GM19438 (cell line): ENCODE results near the gene TCAP.
"Not testable (repeated sequence)": the region's sequence is repeated elsewhere in the genome, so short reads cannot be mapped to it uniquely, and the experiment has no call there.

Source experiments
- ATAC-seq: cut with Tn5 transposase; IDR thresholded peaks from one replicate; pipeline ENCODE4 v1.9.1; 2021; ENCODE audit warnings: low read depth; ENCODE audit not compliant: unreplicated experiment

The TCAP gene

GRCh38 chr17:39677542-39678339, 12.6 kb downstream of the TCAP start:
- no peak for ATAC-seq

DNA sequence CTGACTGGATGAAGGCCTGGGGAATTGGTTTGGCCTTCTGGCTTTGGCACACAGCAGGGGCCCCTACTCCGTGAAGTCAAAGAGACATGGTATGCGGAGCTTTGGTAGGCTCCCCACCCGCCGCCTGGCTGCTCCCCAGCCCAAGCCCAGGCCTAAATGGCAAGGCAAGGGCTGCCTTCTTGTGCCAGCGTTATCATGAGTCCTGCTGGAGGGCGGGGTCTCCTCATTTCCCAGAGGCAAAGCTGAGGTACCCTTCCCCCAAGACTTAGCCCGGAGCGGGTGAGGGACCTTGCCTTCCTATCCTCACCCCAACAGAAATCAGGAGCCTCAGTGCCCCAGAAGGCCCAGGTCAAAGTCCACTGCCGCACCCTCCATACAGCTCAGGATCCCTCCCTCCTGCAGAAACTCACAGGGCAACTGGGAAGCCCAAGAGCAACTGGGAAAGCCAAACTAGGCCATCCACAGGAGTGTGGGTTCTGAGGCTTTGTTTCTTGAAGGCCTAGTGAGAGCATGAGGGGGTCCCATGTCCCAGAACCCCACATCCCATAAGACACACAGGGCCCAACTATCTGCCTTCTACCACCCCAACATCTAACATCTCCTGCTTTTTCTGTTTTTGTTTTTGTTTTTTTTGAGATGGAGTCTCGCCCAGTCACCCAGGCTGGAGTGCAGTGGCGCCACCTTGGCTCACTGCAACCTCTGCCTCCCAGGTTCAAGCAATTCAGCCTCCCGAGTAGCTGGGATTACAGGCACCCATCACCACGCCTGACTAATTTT, 13.4 kb downstream of the TCAP start:
- ATAC-seq: no peak

- no peak for ATAC-seq
These were observed 14.5 kb downstream of the TCAP start for GRCh38 chr17:39679521-39680192.

GRCh38 chr17:39683295-39683939, 18.3 kb downstream of the TCAP start:
- no peak for ATAC-seq

- ATAC-seq: no peak
These were observed 19.4 kb downstream of the TCAP start for GRCh38 chr17:39684369-39685192.

- ATAC-seq: no peak
These were observed 22.0 kb downstream of the TCAP start for GRCh38 chr17:39687101-39687545.

DNA sequence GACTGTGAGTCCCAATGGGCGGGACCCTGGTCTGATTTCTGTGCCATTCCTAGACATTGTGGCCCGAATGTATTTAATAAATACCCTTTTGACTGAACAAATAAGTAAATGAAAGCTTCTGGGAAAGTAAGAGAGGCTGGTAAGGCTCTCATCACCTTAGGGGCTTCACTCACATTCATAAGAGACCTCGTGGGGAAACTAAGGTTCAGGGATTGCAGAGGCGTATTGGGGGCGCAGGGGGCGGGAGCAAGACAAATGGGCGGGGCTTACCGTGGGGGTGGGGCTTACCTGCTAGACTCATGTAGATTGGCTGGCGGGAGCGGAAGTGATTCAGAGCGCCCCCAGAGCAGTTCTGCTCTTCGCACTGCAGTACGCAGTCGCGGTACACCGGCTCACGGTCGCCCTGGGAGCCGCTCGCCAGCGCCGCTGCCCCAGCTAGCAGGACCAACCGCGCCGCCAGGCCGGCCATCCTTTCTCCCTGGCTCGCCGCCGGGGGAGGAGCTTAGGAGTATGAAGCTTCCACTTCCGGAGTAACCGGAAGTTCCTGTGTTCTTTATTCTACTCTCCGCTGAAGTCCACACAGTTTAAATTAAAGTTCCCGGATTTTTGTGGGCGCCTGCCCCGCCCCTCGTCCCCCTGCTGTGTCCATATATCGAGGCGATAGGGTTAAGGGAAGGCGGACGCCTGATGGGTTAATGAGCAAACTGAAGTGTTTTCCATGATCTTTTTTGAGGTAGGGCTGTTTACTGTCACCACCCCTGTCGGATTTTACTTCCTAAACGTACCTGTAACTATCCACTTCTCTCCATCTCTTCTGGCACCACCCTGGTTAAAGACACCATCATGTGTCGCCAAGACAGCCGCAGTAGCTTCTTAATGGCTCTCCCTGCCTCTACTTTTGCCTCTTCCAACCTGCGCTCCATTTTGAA, 22.7 kb downstream of the TCAP start, which contains the start of gene PGAP3:
PGAP3 (minus strand) TSS at position 512 of the 929 bp plus-strand sequence; CDS start at position 469, 43 bp downstream.
- ATAC-seq: peak; percentile 83

DNA sequence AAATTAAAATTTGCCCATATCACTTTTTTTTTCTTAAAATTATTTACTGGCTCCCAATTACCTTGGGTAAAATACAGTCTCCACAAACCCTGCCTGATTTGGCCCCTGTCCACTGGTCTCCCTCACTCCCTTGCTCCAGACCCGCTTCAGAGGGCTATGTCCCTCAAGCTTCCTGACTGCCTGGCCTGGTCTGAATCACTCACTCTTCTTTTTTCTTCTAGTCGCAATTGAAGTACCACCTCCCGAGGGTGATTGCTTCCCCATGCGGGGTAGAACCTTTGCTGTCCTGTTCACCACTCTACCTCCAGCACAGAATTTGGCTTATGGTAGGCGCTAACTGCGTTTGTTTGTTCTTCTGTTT, 23.3 kb downstream of the TCAP start:
- no peak for ATAC-seq

DNA sequence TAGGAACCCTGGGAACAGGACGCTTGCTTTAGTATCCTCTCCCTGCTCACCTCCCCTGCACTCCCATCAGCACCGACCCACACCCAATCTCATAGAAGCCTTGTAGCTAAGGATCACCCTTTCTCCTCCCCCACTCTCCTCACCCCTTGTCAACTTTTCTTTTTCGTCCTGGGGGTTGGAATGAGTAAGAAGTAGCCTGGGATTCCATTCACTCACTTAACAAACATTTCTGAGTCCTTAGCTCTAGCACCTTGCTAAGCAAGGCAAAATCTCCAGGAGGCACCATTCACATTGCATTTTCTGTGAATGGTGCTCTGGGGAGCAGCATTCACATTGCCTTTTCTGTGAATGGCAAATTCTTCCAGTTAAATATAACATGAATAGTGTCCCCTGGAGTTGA, 23.8 kb downstream of the TCAP start:
- no peak for ATAC-seq

DNA sequence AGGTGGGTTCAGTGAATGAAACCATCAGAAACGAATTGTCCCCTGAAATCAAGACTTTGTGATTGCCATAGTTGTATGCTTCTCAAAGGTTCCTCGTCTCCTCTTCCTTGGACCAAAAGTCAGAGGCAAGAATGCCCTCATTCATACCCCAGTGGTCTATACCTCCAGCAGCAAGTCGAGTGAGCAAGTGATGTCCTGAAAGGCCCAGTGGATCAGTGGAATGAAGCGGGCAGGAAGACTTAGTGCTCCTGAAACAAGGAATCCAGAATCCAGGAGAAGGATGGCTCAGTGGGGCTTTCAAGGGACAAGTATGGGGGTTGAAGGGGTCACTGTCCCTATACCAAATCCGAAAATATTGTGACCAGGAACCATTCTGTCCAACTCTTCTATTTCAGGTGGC, 29.4 kb downstream of the TCAP start:
- ATAC-seq: no peak

DNA sequence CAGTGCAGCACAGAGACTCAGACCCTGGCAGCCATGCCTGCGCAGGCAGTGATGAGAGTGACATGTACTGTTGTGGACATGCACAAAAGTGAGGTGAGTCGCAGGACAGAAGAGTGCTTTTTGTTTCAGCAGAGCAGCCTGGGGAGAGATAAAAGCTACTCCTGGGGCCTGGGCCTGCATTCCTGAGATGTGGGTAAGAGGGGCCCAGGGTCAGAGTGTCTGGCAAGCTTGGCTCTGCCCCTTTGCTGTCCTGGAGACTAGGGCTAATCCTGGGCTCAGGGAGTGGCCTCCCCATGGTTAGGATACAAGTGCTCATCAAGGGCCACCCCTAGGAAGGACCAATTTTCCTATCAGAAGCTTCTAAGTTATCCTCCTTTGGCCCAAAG, 29.9 kb downstream of the TCAP start:
- no peak for ATAC-seq

DNA sequence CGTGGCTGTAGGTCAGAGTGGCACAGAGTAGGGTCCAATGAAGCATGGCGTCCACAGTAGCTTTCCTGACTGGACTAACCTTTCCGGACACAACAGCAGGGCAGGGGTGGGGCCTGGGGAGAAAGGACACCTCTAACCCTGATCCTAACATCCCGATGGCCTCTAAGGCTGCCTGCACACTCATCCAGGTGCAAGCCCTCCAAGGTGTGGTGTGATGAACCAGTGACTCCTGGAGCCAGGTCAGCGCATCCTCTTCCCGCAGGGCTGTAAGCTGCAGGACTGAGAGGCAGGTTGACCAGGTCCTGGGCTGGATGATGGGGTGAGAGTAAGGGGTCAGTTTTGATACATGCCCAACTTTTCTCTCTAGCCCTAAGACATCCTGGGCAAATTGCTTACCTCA, 31.6 kb downstream of the TCAP start:
- ATAC-seq: no peak

DNA sequence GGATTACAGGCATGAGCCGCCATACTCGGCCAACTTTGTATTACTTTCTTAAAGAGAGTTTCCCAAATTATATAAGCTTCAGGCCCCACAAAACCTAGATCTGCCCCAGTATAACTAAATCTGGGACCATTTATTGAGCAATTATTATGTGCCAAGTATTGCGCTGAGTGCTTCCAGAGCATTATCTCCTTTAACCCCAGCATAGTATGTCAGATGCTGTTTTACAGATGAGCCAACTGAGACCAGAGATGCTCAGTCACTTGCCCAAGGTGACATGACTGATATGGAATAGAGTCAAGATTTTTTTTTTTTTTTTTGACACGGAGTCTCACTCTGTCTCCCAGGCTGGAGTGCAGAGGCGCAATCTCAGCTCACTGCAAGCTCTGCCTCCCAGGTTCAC, 32.8 kb downstream of the TCAP start:
- ATAC-seq: no peak

DNA sequence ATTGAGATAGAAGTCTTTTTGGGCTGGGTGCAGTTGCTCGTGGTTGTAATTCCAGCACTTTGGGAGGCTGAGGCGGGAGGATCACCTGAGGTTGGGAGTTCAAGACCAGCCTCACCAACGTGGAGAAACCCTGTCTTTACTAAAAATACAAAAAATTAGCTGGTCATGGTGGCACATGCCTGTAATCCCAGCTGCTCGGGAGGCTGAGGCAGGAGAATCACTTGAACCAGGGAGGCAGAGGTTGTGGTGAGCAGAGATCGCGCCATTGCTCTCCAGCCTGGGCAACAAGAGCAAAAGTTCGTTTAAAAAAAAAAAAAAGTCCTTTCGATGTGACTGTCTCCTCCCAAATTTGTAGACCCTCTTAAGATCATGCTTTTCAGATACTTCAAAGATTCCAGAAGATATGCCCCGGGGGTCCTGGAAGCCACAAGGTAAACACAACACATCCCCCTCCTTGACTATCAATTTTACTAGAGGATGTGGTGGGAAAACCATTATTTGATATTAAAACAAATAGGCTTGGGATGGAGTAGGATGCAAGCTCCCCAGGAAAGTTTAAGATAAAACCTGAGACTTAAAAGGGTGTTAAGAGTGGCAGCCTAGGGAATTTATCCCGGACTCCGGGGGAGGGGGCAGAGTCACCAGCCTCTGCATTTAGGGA, 34.1 kb downstream of the TCAP start:
- not testable (repeated sequence) for ATAC-seq

DNA sequence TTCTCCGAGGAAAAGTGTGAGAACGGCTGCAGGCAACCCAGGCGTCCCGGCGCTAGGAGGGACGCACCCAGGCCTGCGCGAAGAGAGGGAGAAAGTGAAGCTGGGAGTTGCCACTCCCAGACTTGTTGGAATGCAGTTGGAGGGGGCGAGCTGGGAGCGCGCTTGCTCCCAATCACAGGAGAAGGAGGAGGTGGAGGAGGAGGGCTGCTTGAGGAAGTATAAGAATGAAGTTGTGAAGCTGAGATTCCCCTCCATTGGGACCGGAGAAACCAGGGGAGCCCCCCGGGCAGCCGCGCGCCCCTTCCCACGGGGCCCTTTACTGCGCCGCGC, 34.6 kb downstream of the TCAP start, which contains the start of gene ERBB2:
ERBB2 (plus strand) TSS at position 247 of the 330 bp plus-strand sequence. CDS start 175 bp downstream, outside the sequence.
- no peak for ATAC-seq

DNA sequence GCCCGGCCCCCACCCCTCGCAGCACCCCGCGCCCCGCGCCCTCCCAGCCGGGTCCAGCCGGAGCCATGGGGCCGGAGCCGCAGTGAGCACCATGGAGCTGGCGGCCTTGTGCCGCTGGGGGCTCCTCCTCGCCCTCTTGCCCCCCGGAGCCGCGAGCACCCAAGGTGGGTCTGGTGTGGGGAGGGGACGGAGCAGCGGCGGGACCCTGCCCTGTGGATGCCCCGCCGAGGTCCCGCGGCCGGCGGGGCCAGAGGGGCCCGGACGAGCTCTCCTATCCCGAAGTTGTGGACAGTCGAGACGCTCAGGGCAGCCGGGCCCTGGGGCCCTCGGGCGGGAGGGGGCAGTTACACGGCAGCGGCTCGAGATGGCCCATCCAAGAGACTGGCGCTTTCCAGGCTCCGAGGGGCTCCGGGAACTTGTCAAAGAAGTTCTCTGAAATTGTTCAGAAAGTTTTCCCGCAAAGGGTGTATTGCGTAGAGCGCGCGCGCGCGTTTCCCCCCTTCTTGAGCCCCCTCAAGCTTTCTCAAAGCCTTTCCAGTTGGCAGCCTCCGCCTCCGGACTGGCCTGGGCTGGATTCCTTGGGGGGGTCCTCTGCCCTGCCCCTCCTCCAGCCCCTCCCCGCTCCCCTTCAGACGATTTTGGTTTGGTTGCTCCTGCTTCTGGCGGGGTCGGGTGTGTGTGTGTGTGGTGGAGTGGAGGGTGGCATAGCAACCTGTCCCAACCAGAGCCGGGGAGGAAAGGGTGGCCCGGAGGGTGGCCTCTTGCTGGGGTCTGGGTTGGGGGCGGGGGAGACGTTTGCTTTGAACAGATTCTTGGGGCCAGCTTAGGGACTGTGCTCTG, 35.2 kb downstream of the TCAP start:
- no peak for ATAC-seq

DNA sequence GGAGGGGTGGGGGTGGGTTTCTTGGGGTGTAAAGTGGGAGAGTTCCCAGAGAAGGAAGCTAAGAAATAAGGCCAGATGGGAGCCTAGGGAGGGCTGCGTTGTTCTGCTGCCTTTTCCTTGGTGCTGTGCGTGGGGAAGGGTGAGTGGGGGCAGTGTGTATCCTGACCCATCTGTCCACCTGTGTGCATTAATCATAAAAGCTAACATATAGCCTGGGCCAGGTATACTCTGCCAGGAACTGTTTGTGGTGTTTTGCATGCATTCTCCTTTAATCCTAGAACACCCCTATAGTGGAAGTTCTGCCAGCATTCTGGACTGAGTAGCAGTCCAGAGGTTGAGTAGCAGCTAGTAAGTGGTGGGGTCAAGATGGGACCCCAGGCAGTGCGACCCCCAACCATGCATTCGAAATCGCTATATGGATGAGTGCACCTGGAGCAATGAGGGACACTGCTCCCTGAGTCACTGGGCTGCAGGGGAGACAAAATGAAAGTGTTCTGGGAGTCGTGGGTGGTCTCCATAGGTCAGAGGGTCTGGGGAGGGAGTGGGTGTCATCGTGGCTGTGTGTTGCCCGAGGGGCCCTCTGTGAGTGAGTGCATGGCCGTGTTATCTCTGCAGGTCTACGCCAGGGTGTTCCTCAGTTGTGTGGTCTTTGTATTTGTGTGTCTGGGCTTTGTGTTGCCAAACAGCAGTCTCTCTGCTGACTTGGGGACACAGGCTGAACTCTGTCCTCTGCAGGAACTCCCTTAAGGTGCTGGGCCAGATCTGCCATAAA, 36.0 kb downstream of the TCAP start:
- no peak for ATAC-seq
